ENCODE measurements around the gene MS4A1. TPM values are rescaled to one million over a fixed set of nuclear protein-coding genes. Genes with fewer than 3 reads are reported as not detected.

The MS4A1 gene
- total RNA-seq, 4 donors from 2014 or later = 0.17 to 2.4 (median 0.33) TPM; not detected in 1

- TF ChIP-seq, protein P1, sequence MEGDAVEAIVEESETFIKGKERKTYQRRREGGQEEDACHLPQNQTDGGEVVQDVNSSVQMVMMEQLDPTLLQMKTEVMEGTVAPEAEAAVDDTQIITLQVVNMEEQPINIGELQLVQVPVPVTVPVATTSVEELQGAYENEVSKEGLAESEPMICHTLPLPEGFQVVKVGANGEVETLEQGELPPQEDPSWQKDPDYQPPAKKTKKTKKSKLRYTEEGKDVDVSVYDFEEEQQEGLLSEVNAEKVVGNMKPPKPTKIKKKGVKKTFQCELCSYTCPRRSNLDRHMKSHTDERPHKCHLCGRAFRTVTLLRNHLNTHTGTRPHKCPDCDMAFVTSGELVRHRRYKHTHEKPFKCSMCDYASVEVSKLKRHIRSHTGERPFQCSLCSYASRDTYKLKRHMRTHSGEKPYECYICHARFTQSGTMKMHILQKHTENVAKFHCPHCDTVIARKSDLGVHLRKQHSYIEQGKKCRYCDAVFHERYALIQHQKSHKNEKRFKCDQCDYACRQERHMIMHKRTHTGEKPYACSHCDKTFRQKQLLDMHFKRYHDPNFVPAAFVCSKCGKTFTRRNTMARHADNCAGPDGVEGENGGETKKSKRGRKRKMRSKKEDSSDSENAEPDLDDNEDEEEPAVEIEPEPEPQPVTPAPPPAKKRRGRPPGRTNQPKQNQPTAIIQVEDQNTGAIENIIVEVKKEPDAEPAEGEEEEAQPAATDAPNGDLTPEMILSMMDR (IDR thresholded peaks at IDR 0.05; ENCODE audit: low read depth) = no peak
Observed at GRCh38 chr11:60515144-60515855, 59.7 kb downstream of the MS4A1 start, which contains the start of gene MS4A13. MS4A13 (plus strand) TSS chr11:60515392; CDS start chr11:60518084, 2,692 bp downstream.

Other genes starting within 250 kb of the MS4A1 start
- 10 to 100 TPM in 1 of 4 donors, 1 to 10 TPM in 3; 4.1 to 20.9 (median 6.1) TPM for gene MS4A4E, start 212.7 kb upstream of the MS4A1 start, total RNA-seq
- 100 to 1,000 TPM in 3 of 4 donors, 10 to 100 TPM in 1; 46.7 to 372 (median 159) TPM for gene MS4A4A, start 175.2 kb upstream of the MS4A1 start, total RNA-seq
- gene MS4A6E, start 128.6 kb upstream of the MS4A1 start, total RNA-seq = 100 to 1,000 TPM in 1 of 4 donors, 1 to 10 TPM in 3; 2.1 to 144 (median 3.4) TPM
- 100 to 1,000 TPM in 3 of 4 donors, 10 to 100 TPM in 1; 47.3 to 458 (median 133) TPM for gene MS4A7, start 77.3 kb upstream of the MS4A1 start, total RNA-seq
- 10 to 100 TPM in 3 of 4 donors, 1 to 10 TPM in 1; 1.7 to 32.3 (median 13.0) TPM for gene MS4A14, start 59.4 kb upstream of the MS4A1 start, total RNA-seq
- not detected for gene MS4A5, start 26.3 kb upstream of the MS4A1 start, total RNA-seq
- gene MS4A12, start 36.9 kb downstream of the MS4A1 start, total RNA-seq = not detected
- not detected for gene MS4A13, start 59.5 kb downstream of the MS4A1 start, total RNA-seq
- gene MS4A8, start 243.8 kb downstream of the MS4A1 start, total RNA-seq = not detected

Measured in subcutaneous adipose tissue (tissue), 4 donors.